ENCODE results near the gene DYNC2LI1. TPM values are rescaled to one million over a fixed set of nuclear protein-coding genes. Genes with fewer than 3 reads are reported as not detected.
"Not testable (repeated sequence)": the region's sequence is repeated elsewhere in the genome, so short reads cannot be mapped to it uniquely, and the experiment has no call there.

The DYNC2LI1 gene
- total RNA-seq (2014; rRNA removed) (10.8 and 17.7 TPM in 2 replicates), Bru-seq, nascent RNA (percentile 63 among the genes with signal in this experiment), BruChase-seq, experiment 1, labeled RNA remaining after a 6-hour chase (percentile 57 among the genes with signal in this experiment), BruChase-seq, experiment 2, labeled RNA remaining after a 2-hour chase (percentile 67 among the genes with signal in this experiment)
- long read RNA-seq, transcript DYNC2LI1-201 (13 exons, 1,399 nt), result major isoform, 5 of 19 reads
- long read RNA-seq, transcript DYNC2LI1-210 (13 exons, 1,346 nt), result major isoform, 5 of 19 reads
- long read RNA-seq, partial matches to known transcripts, result 5 of 19 reads
- long read RNA-seq, other reads (novel, unspliced or antisense), result 3 of 19 reads

DNA sequence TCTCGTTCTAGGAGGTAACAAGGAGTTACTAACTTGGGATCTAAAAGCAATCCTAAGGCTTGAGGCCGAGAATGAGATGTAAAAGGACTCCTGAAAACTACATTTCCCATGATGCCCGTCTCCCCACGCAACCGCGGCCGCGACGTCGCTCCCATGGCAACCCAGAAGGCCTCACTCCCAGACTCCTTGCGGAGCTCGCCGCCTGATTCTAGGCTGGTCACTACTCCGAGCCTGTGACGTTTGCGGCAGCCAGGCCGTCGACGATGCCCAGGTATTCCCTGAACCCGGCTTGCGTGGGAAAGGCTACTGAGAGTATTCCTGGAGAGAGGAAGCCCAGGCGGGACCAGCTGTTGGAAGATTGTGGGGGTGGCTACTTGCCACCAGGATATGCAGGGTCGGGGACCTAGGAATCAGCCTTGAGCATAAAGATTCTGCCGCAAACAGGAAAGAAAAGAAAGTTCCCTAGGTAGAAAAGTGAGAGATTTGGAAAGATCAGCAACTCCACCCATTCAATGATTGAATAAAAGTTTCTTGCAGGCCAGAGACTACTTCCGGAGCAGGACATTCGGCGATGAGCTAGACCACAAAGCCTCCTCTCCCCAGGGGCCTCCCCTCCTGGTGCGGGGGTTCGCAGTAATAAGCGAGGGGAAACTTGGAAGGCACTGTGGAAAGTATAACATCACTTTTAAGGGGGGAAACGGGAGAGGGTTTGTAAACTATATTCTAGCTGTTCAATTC is at the start of gene DYNC2LI1:
TSS of gene DYNC2LI1 (plus strand) at position 164 of the 738 bp plus-strand sequence. CDS start at position 264, 100 bp downstream.
- Histone ChIP-seq H3K9ac (ENCODE audit: low read length) (peak within 1 kb of the TSS; percentile 82), H3K79me2 (ENCODE audit: low read length) (no peaks in the 10 kb centered on the region), H3K4me2 (ENCODE audit: low read length) (peak within 1 kb of the TSS; percentile 91), H3K9me3 (ENCODE audit: low read length) (no peaks in the 10 kb centered on the region), H3K27ac (ENCODE audit: low read length) (peak within 1 kb of the TSS; percentile 76), H3K4me3 (ENCODE audit: low read length) (peak within 1 kb of the TSS; percentile 84), H4K20me1 (ENCODE audit: low read length) (no peaks in the 10 kb centered on the region), H2AFZ (ENCODE audit: low read length) (peak within 1 kb of the TSS; percentile 97), H3K36me3 (ENCODE audit: low read depth, low read length) (no peaks in the 10 kb centered on the region), H3F3A (ENCODE audit: low read length, unreplicated experiment) (no peaks in the 10 kb centered on the region), H3K9me2 (replicated peaks; ENCODE audit: low read length) (no peaks in the 10 kb centered on the region), H3K4me1 (ENCODE audit: insufficient read depth, low read length) (no peaks in the 10 kb centered on the region), H3K27me3 (ENCODE audit: low read length) (no peaks in the 10 kb centered on the region)
- intact Hi-C loops (cut with micrococcal nuclease), result loop anchor here (1.0 to 5.0 kb wide), 2 partner anchors 15 to 137 kb away; partner anchors contain the start of gene PLEKHH2
- peak; percentile 91 for DNase-seq
- peak; percentile 100 for ATAC-seq
- no peak for TF ChIP-seq EZH2phosphoT487 (IDR thresholded peaks at IDR 0.05; ENCODE audit: borderline replicate concordance, low read length)
- TF ChIP-seq EZH2 (IDR thresholded peaks at IDR 0.05; ENCODE audit: low read length, unreplicated experiment), result no peak
- BruUV-seq (replicated peaks), result TSS peak; percentile 78
- ChIA-PET POLR2A (ENCODE audit: unreplicated experiment) (interaction anchor here (0.6 to 0.9 kb wide), 2 partner anchors 178 to 201 kb away, joined by 3 to 6 read pairs; partner anchors contain the start of gene THADA), CTCF (no interaction called here)

DNA sequence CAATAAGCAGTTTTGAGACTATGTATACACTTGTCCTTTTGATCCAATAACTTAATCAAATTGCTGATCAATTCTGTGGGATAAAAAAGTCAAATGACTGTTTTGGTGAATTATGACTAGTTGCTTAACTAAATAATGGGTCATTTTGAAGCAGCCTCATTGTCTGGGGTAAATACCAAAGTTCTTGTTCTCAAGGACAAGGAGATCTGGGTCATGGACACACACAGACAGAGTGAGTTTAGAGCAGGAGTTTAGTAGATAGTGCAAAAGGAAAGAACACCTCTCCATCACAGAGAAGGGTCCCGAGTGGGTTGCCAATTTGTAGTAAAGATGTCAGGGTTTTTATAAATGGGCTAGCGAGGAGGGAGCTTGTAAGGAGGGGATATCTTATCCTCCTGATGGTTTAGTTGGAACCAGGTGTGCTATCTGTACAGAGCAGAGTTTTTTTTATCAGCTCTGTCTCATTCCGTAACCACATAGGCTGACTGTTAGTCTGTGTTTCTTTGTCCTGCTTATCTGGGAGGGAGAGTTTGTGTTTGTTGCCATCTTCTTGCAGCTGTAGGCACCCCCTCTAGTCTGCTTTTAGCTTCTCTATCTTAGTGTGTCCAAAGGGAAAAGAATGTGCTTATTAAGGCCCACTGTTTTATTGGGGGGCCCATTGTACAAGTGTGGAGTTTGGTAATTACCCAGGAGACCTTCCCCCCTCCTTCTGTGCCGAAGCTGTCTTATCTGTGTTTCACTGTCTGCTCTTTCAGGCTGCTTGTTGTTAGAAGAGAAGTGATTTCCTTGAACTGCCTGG is 48.9 kb upstream of the DYNC2LI1 start:
- ATAC-seq (no peak), DNase-seq (no peak)
- Histone ChIP-seq H3K4me1 (ENCODE audit: insufficient read depth, low read length) (0 out of 2 replicates have a peak, but pooled peaks cover 4% of the 10 kb centered on the region), H3K9me2 (replicated peaks; ENCODE audit: low read length) (no peaks in the 10 kb centered on the region), H2AFZ (ENCODE audit: low read length) (no peak overlapping the region), H3K36me3 (ENCODE audit: low read depth, low read length) (no peaks in the 10 kb centered on the region), H3K4me2 (ENCODE audit: low read length) (no peak overlapping the region), H3K27ac (ENCODE audit: low read length) (no peak overlapping the region), H3K4me3 (ENCODE audit: low read length) (no peak overlapping the region), H3K27me3 (ENCODE audit: low read length) (no peaks in the 10 kb centered on the region), H3K9me3 (ENCODE audit: low read length) (no peaks in the 10 kb centered on the region), H3K9ac (ENCODE audit: low read length) (no peak overlapping the region), H3K79me2 (ENCODE audit: low read length) (no peaks in the 10 kb centered on the region), H4K20me1 (ENCODE audit: low read length) (no peaks in the 10 kb centered on the region), H3F3A (ENCODE audit: low read length, unreplicated experiment) (no peaks in the 10 kb centered on the region)
- no TSS peak for BruUV-seq (replicated peaks)
- intact Hi-C loops (cut with micrococcal nuclease), result no loop called here
- POLR2A ChIA-PET (ENCODE audit: unreplicated experiment), result no interaction called here
- CTCF ChIA-PET, result no interaction called here
- TF ChIP-seq EZH2 (IDR thresholded peaks at IDR 0.05; ENCODE audit: low read length, unreplicated experiment) (no peak), EZH2phosphoT487 (IDR thresholded peaks at IDR 0.05; ENCODE audit: borderline replicate concordance, low read length) (no peak)
- TF ChIP-seq, protein P1, sequence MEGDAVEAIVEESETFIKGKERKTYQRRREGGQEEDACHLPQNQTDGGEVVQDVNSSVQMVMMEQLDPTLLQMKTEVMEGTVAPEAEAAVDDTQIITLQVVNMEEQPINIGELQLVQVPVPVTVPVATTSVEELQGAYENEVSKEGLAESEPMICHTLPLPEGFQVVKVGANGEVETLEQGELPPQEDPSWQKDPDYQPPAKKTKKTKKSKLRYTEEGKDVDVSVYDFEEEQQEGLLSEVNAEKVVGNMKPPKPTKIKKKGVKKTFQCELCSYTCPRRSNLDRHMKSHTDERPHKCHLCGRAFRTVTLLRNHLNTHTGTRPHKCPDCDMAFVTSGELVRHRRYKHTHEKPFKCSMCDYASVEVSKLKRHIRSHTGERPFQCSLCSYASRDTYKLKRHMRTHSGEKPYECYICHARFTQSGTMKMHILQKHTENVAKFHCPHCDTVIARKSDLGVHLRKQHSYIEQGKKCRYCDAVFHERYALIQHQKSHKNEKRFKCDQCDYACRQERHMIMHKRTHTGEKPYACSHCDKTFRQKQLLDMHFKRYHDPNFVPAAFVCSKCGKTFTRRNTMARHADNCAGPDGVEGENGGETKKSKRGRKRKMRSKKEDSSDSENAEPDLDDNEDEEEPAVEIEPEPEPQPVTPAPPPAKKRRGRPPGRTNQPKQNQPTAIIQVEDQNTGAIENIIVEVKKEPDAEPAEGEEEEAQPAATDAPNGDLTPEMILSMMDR (conservative IDR thresholded peaks at IDR 0.05; ENCODE audit: low read depth, low read length), result no peak

GRCh38 chr2:43725711-43726246 is 48.1 kb upstream of the DYNC2LI1 start:
- intact Hi-C loops (cut with micrococcal nuclease), result no loop called here
- H3K27ac ChIP-seq (ENCODE audit: low read length), result no peak overlapping the region
- no peak overlapping the region for H3K4me3 ChIP-seq (ENCODE audit: low read length)
- TF ChIP-seq, protein P1 (conservative IDR thresholded peaks at IDR 0.05; ENCODE audit: low read depth, low read length), result no peak
- no peak for TF ChIP-seq EZH2 (IDR thresholded peaks at IDR 0.05; ENCODE audit: low read length, unreplicated experiment)
- TF ChIP-seq EZH2phosphoT487 (IDR thresholded peaks at IDR 0.05; ENCODE audit: borderline replicate concordance, low read length), result no peak
- H3K9me2 ChIP-seq (replicated peaks; ENCODE audit: low read length), result no peaks in the 10 kb centered on the region
- ChIA-PET CTCF (no interaction called here), POLR2A (ENCODE audit: unreplicated experiment) (no interaction called here)
- ATAC-seq (no peak), DNase-seq (no peak)
- H3K36me3 ChIP-seq (ENCODE audit: low read depth, low read length), result no peaks in the 10 kb centered on the region
- no TSS peak for BruUV-seq (replicated peaks)
- 0 out of 2 replicates have a peak, but pooled peaks cover 4% of the 10 kb centered on the region for H3K4me1 ChIP-seq (ENCODE audit: insufficient read depth, low read length)
- H3K9me3 ChIP-seq (ENCODE audit: low read length), result no peaks in the 10 kb centered on the region
- no peak overlapping the region for H2AFZ ChIP-seq (ENCODE audit: low read length)
- H3K9ac ChIP-seq (ENCODE audit: low read length), result no peak overlapping the region
- H3K27me3 ChIP-seq (ENCODE audit: low read length), result no peaks in the 10 kb centered on the region
- H4K20me1 ChIP-seq (ENCODE audit: low read length), result no peaks in the 10 kb centered on the region
- H3F3A ChIP-seq (ENCODE audit: low read length, unreplicated experiment), result no peaks in the 10 kb centered on the region
- no peak overlapping the region for H3K4me2 ChIP-seq (ENCODE audit: low read length)
- no peaks in the 10 kb centered on the region for H3K79me2 ChIP-seq (ENCODE audit: low read length)

GRCh38 chr2:43726961-43727633 is 46.7 kb upstream of the DYNC2LI1 start:
- CTCF ChIA-PET; H3K27me3 ChIP-seq (ENCODE audit: low read length); H3K9me3 ChIP-seq (ENCODE audit: low read length); H3K9ac ChIP-seq (ENCODE audit: low read length); H3K27ac ChIP-seq (ENCODE audit: low read length); intact Hi-C loops (cut with micrococcal nuclease); H3K4me2 ChIP-seq (ENCODE audit: low read length); H3K79me2 ChIP-seq (ENCODE audit: low read length); H3K4me3 ChIP-seq (ENCODE audit: low read length); H3K4me1 ChIP-seq (ENCODE audit: insufficient read depth, low read length); BruUV-seq (replicated peaks); POLR2A ChIA-PET (ENCODE audit: unreplicated experiment); ATAC-seq; H3K36me3 ChIP-seq (ENCODE audit: low read depth, low read length); H4K20me1 ChIP-seq (ENCODE audit: low read length); H3F3A ChIP-seq (ENCODE audit: low read length, unreplicated experiment); H2AFZ ChIP-seq (ENCODE audit: low read length); H3K9me2 ChIP-seq (replicated peaks; ENCODE audit: low read length): not testable (repeated sequence)
- peak; percentile 45 for DNase-seq

All from PC-3 (cell line).